Type B pancreatic cell (in vitro differentiated cells): ENCODE measurements around the gene POMC. TPM values are rescaled to one million over a fixed set of nuclear protein-coding genes. Genes with fewer than 3 reads are reported as not detected.

ENCODE experiments used
- DNase-seq: peaks from one replicate; pipeline ENCODE4 v3.0.0; 2021; ENCODE audit warnings: mixed read lengths; ENCODE audit not compliant: unreplicated experiment; ENCODE audit errors: extremely low spot score
- H3K27ac Mint-ChIP-seq: 2 replicates; pipeline ENCODE4 v1.8.0; 2021; ENCODE audit warnings: mild to moderate bottlenecking, mixed read lengths
- H3K27me3 Mint-ChIP-seq: 2 replicates; pipeline ENCODE4 v1.8.0; 2021; ENCODE audit warnings: mixed read lengths
- H3K36me3 Mint-ChIP-seq: 2 replicates; pipeline ENCODE4 v1.8.0; 2021; ENCODE audit warnings: mixed read lengths
- H3K4me1 Mint-ChIP-seq: one replicate; pipeline ENCODE4 v1.8.0; 2021; ENCODE audit warnings: mixed read lengths; ENCODE audit not compliant: unreplicated experiment
- H3K4me3 Mint-ChIP-seq: 2 replicates; pipeline ENCODE4 v1.8.0; 2021; ENCODE audit warnings: mild to moderate bottlenecking, mixed read lengths
- H3K9me3 Mint-ChIP-seq: 2 replicates; pipeline ENCODE4 v1.8.0; 2021; ENCODE audit warnings: mixed read lengths
- CTCF ChIP-seq: fragments of 200-600 bp; sonication (generic); conservative IDR thresholded peaks from 2 replicates; pipeline ENCODE4 v1.5.0; 2021; ENCODE audit warnings: antibody characterized with exemption, mild to moderate bottlenecking
- total RNA-seq: library from RNA; stranded (reverse); gene quantifications from 2 replicates; pipeline ENCODE4 v1.2.1, GENCODE V29; 2021; ENCODE audit warnings: low replicate concordance

POMC gene
- total RNA-seq, 1 donor from 2014 or later, result 0.87 TPM

- Mint-ChIP-seq H3K4me1 (no peaks in the 10 kb centered on the region), H3K27ac (no peak overlapping the region)
- no peak for TF ChIP-seq CTCF
Measured at GRCh38 chr2:25207078-25207545, 38.7 kb upstream of the POMC start.

GRCh38 chr2:25204190-25204838 lies 35.9 kb upstream of the POMC start:
- Mint-ChIP-seq H3K4me3 (no peak overlapping the region), H3K27ac (no peak overlapping the region), H3K27me3 (no peaks in the 10 kb centered on the region), H3K9me3 (no peaks in the 10 kb centered on the region), H3K36me3 (no peaks in the 10 kb centered on the region), H3K4me1 (no peaks in the 10 kb centered on the region)
- no peak for DNase-seq
- TF ChIP-seq CTCF, result no peak

More at GRCh38 chr2:25207078-25207545, 38.7 kb upstream of the POMC start:
- no peak overlapping the region for H3K4me3 Mint-ChIP-seq
- no peaks in the 10 kb centered on the region for H3K27me3 Mint-ChIP-seq
- DNase-seq, result no peak
- no peaks in the 10 kb centered on the region for H3K36me3 Mint-ChIP-seq
- H3K9me3 Mint-ChIP-seq, result no peaks in the 10 kb centered on the region

- no peak for TF ChIP-seq CTCF
- H3K4me3 Mint-ChIP-seq, result no peak overlapping the region
- no peaks in the 10 kb centered on the region for H3K36me3 Mint-ChIP-seq
- peaks cover 9% of the 10 kb centered on the region for H3K4me1 Mint-ChIP-seq
- H3K27ac Mint-ChIP-seq, result peak overlapping the region; percentile 16
- DNase-seq, result no peak
- no peaks in the 10 kb centered on the region for H3K27me3 Mint-ChIP-seq
- H3K9me3 Mint-ChIP-seq, result no peaks in the 10 kb centered on the region
Measured at GRCh38 chr2:25202275-25202674, 33.9 kb upstream of the POMC start.

- Mint-ChIP-seq H3K4me1 (peaks cover 9% of the 10 kb centered on the region), H3K27ac (no peak overlapping the region), H3K9me3 (no peaks in the 10 kb centered on the region), H3K27me3 (no peaks in the 10 kb centered on the region), H3K36me3 (no peaks in the 10 kb centered on the region), H3K4me3 (no peak overlapping the region)
- TF ChIP-seq CTCF, result no peak
- no peak for DNase-seq
Measured at GRCh38 chr2:25201794-25202193, 33.4 kb upstream of the POMC start.

GRCh38 chr2:25201265-25201664 lies 32.9 kb upstream of the POMC start:
- Mint-ChIP-seq H3K4me3 (no peak overlapping the region), H3K27ac (no peak overlapping the region), H3K4me1 (peaks cover 9% of the 10 kb centered on the region), H3K36me3 (no peaks in the 10 kb centered on the region), H3K9me3 (no peaks in the 10 kb centered on the region), H3K27me3 (no peaks in the 10 kb centered on the region)
- DNase-seq, result no peak
- peak; percentile 58 for TF ChIP-seq CTCF

GRCh38 chr2:25198576-25198975 lies 30.2 kb upstream of the POMC start:
- DNase-seq, result no peak
- peaks cover 12% of the 10 kb centered on the region for H3K4me1 Mint-ChIP-seq
- no peaks in the 10 kb centered on the region for H3K27me3 Mint-ChIP-seq
- no peak overlapping the region for H3K4me3 Mint-ChIP-seq
- H3K36me3 Mint-ChIP-seq, result no peaks in the 10 kb centered on the region
- TF ChIP-seq CTCF, result no peak
- no peaks in the 10 kb centered on the region for H3K9me3 Mint-ChIP-seq
- H3K27ac Mint-ChIP-seq, result no peak overlapping the region
